Spleen (tissue), 7 donors: ENCODE results near the gene OR10H4.

Source experiments
- CTCF ChIP-seq, 11 experiments: fragments of 200-600 bp in 7 of 11; fragments of 450-650 bp in 4 of 11; sonication (generic) in 4 of 11; IDR thresholded peaks in 8 of 11; conservative IDR thresholded peaks in 3 of 11; 1 replicate in 7 of 11; 2 replicates in 4 of 11; pipeline versions ENCODE4 v1.4.0 to v1.8.0; 2016 to 2021; ENCODE audit warnings: antibody characterized with exemption in 11 of 11, inconsistent platforms in 4 of 11, mild to moderate bottlenecking in 1 of 11
- POLR2A ChIP-seq, 3 donors: fragments of 450-650 bp; IDR thresholded peaks; one replicate each; pipeline ENCODE4 v1.5.1; 2017; ENCODE audit warnings: antibody characterized with exemption in 3 of 3, mild to moderate bottlenecking in 1 of 3
- POLR2AphosphoS5 ChIP-seq, 3 donors: sonication (generic); formaldehyde crosslinking; IDR thresholded peaks; one replicate each; pipeline ENCODE4 v1.5.1; 2017; ENCODE audit warnings: antibody characterized with exemption in 3 of 3
- donor health status: DM: no; HTN: no; CAD: no; lungs with moderate emphysema.
- donor health status: DM: no; HTN: no; CAD: no.
- donor health status: DM: no; HTN: no; CAD: no.

- TF ChIP-seq CTCF (IDR thresholded peaks at IDR 0.05 in 8 of 11, conservative IDR thresholded peaks at IDR 0.05 in 3 of 11) (no peak), POLR2AphosphoS5 (IDR thresholded peaks at IDR 0.05) (no peak), POLR2A (IDR thresholded peaks at IDR 0.05) (no peak)
Measured at GRCh38 chr19:15979293-15979692, 30.5 kb downstream of the OR10H4 start.
